ENCODE measurements around the gene TNIK. TPM values are rescaled to one million over a fixed set of nuclear protein-coding genes. Genes with fewer than 3 reads are reported as not detected.

Gene TNIK
- total RNA-seq, 2 experiments from 2014 or later = 32.1 to 39.2 TPM

DNA sequence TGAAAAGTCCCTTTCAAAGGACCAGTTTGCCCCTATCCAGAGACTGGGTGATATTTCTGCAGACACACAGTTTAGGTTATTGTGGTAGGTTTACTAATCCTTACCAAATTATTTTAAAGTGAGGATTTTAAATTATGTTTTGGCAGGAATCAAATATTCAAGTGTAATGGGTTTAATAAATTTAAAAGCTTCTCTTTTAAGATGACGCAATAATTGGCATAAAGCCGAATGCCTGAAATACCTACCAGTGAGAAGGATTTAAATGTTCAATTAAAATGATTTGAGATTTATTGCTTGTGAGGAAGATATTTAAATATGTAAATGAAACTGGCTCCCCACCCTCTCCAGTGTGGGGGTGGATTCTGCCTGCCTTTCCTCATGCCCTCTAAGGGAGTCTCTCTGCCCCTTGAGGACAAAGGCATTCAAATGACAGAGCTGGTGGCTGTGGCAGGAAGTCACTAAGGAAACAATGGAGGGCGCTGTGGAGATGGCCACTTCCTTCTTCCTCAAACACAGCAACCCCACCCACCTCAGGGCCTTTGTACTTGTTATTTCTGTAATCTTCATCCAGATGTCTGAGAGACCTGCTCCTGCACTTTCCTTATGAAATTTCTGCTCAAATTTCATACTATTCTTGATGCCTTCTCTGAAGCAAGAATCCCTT, 131.7 kb downstream of the TNIK start:
- ChIA-PET POLR2A (interaction anchor here (1.0 kb wide), 1 partner anchor 19 kb away, joined by 3 read pairs; no protein-coding TSS in a partner anchor), CTCF (interaction anchor here (0.7 to 2.5 kb wide), 20 partner anchors 9 to 237 kb away, joined by 3 to 13 read pairs (median 4); partner anchors contain the start of gene TNIK)
- peak; percentile 80 for DNase-seq
- Mint-ChIP-seq H3K27me3 (ENCODE audit: low read depth) (no peaks in the 10 kb centered on the region), H3K27ac (peak overlapping the region; percentile 60), H3K9me3 (ENCODE audit: insufficient read depth) (no peaks in the 10 kb centered on the region), H3K4me3 (peak overlapping the region; percentile 1), H3K4me1 (ENCODE audit: low read depth) (peaks cover 22% of the 10 kb centered on the region), H3K36me3 (ENCODE audit: low read depth) (peaks cover 7% of the 10 kb centered on the region)
- peak; percentile 91 for ATAC-seq

DNA sequence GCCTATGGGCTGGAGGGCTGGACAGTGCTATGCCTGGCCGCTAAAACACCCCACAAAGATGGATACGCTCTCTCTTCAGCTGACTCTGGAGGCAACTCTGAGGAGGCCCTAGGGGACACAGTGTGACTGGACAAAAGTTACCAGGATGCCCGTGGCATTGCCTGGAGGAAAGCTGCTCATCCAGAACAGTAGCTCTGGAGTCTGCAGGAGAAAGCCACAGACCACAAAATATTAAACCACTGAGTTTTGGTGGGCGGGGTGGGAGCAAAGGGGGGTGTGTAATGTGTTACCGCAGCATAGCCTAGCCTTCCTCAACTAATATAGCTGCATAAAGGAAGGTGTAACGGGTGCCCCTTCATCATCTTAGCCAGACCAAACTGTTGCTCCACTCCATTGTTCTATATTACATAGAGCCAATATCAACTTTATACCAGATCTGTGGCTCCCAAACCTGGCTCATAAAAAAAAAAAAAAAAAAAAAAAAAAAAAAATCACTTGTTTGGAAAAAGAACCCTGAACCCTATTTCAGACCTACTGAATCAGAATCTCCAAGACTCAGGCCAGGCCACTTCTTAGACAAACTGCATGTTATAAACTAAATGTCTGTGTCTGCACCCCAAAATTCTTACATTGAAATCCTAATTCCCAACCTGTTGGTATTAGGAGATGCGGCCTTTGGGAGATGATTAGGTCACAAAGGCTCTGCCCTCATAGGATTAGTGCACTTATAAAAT, 132.6 kb downstream of the TNIK start:
- DNase-seq = no peak
- no peak for ATAC-seq
- H3K9me3 Mint-ChIP-seq (ENCODE audit: insufficient read depth) = no peaks in the 10 kb centered on the region
- no peak overlapping the region for H3K27ac Mint-ChIP-seq
- H3K36me3 Mint-ChIP-seq (ENCODE audit: low read depth) = peaks cover 7% of the 10 kb centered on the region
- peaks cover 21% of the 10 kb centered on the region for H3K4me1 Mint-ChIP-seq (ENCODE audit: low read depth)
- POLR2A ChIA-PET = no interaction called here
- no peaks in the 10 kb centered on the region for H3K27me3 Mint-ChIP-seq (ENCODE audit: low read depth)
- H3K4me3 Mint-ChIP-seq = no peak overlapping the region
- CTCF ChIA-PET = interaction anchor here (0.9 to 2.5 kb wide), 11 partner anchors 10 to 140 kb away, joined by 3 to 13 read pairs (median 4); partner anchors contain the start of gene TNIK

DNA sequence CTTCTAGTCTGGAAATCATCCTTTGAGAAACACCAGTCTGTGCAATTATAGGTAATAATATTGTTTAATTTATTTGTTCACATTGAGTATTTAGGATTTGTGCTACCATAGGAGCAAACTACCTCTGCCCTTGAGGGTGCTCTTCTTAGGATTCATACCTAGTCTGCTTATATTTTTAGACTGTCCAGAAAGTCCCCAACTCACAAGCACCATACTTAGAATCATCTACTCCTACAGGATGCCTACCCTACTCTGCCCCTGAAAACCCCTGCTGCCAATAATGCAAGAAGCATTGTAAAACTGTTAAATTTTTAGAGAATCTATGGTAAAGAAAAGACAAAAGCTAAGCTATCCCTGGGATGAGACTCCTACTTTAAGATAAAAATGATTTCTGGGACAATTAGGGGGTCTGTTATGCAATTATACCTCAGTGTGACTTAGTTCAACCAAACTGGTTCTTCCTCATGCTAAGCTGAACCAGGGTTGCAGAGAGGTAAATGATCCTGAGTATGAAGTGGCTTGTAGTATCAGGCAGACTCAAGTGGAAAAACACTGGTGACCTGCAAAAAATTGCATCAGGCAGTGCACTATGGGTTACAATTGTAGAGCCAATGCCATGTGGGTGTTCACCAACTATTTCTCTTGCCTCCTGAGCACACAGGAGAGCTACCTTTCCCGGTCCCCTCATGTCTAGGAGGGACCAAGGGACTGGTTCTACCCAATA, 133.3 kb downstream of the TNIK start:
- Mint-ChIP-seq H3K4me3 (no peak overlapping the region), H3K4me1 (ENCODE audit: low read depth) (peaks cover 21% of the 10 kb centered on the region), H3K9me3 (ENCODE audit: insufficient read depth) (no peaks in the 10 kb centered on the region), H3K27ac (no peak overlapping the region), H3K36me3 (ENCODE audit: low read depth) (peaks cover 7% of the 10 kb centered on the region), H3K27me3 (ENCODE audit: low read depth) (no peaks in the 10 kb centered on the region)
- ChIA-PET CTCF (interaction anchor here (1.2 kb wide), 1 partner anchor 42 kb away, joined by 3 read pairs; no protein-coding TSS in a partner anchor), POLR2A (no interaction called here)
- ATAC-seq (no peak), DNase-seq (no peak)

DNA sequence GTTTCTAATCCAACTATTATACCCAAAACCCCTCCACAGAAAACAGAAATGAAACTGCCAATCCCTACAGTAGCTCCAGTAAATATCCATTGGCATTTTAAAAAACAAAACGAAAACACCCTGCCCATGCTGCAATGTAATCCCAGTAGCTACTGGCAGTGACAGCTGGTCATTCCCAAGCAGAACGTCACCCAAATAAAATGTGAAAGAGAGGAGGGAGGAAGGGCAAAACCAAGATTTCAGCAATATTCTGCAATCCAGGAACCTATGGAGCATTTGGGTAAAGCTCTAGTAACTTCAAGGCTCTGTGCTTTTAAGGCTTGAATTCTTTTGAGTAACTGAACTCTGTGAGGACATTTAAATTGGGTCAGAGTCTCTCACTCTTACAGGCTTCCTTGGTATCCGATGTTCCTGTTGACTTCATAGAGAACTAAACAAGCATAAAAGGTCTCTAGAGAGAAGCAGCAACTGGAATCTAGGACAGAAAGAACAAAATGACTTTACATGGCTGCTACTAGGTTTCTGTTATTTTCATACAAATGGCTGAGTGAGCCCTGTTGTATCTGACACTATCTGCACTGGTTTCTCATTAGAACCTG, 136.2 kb downstream of the TNIK start:
- ATAC-seq (no peak), DNase-seq (no peak)
- ChIA-PET POLR2A (interaction anchor here (1.0 kb wide), 1 partner anchor 137 kb away, joined by 4 read pairs; no protein-coding TSS in a partner anchor), CTCF (no interaction called here)
- H3K27ac Mint-ChIP-seq = no peak overlapping the region
- H3K4me1 Mint-ChIP-seq (ENCODE audit: low read depth) = peaks cover 13% of the 10 kb centered on the region
- no peaks in the 10 kb centered on the region for H3K27me3 Mint-ChIP-seq (ENCODE audit: low read depth)
- no peak overlapping the region for H3K4me3 Mint-ChIP-seq
- peaks cover 7% of the 10 kb centered on the region for H3K36me3 Mint-ChIP-seq (ENCODE audit: low read depth)
- H3K9me3 Mint-ChIP-seq (ENCODE audit: insufficient read depth) = no peaks in the 10 kb centered on the region

DNA sequence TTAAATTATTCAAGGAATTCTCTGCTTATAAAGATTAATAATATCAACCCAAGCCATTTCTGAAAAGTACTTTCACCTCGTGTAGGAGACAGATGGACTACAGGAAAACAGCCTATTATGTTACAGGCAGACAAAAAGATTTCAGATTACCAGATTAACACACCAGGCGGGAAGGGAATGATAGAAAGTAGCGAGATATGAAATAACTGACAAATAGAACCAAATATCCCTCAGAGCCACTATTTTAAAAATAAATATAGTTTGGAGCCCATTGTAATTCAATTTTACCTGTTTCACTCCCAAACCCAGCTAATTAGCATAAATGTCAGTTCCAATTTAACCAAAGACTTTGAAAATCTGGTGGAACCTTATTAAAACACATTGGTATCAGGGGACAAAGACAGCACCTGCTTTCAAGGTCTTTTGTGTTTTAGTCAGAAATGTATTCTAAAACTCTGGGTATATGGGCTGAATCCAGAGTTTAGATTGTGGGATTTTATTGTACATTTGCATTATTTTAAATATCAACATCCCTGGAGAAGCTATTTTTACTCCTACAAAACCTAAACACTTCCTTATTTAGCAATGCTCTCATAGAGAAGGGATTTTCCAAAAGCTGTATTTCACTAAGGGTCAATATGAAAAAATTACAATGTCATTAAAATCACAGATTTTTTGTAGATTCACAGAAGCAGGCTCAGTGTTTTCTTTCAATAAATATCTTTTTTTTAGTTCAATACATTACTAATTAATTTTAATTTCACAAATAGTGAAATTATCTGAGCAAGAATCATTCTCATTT, 138.4 kb downstream of the TNIK start:
- ChIA-PET POLR2A (no interaction called here), CTCF (no interaction called here)
- H3K4me1 Mint-ChIP-seq (ENCODE audit: low read depth) = no peaks in the 10 kb centered on the region
- no peak overlapping the region for H3K27ac Mint-ChIP-seq
- DNase-seq (no peak), ATAC-seq (no peak)
- no peak overlapping the region for H3K4me3 Mint-ChIP-seq
- peaks cover 2% of the 10 kb centered on the region for H3K36me3 Mint-ChIP-seq (ENCODE audit: low read depth)
- H3K27me3 Mint-ChIP-seq (ENCODE audit: low read depth) = no peaks in the 10 kb centered on the region
- H3K9me3 Mint-ChIP-seq (ENCODE audit: insufficient read depth) = no peaks in the 10 kb centered on the region

DNA sequence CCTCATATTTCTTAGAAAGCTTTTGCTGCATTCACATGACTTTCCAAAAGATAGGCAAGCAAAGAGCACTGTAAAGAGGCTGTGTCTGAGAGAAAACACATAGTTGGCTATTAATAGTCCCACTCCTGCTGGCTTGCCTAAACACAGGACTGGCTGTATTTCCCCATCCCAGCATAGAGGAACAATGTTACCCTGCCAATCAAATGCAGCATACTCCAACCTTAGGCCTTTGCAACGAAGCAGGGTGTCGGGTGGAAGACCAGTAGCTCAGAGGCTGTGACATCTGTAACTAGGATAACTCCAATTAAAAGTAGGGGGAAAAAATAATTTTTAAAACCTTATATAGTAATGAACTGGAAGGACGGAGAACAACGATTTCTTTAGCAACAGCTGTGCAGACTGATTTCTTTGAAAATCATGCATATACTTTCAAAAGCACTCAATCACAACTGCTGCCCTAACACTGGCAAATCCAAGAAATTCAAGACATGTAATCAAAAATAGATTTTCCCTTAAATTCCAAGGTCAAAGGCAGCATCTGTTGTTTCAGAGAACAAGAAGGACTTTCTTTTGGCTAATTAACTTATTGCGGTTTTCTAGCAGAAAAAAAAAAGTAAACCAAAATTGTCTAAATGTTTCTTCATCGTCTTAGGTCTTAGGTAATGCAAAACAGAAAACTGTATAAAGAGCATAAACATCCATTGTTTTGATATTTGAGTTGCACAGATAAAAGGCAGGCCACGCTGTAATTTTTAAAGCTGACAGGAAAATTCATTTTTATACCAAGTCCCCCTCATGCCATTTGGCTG, 139.3 kb downstream of the TNIK start:
- H3K27ac Mint-ChIP-seq = no peak overlapping the region

DNA sequence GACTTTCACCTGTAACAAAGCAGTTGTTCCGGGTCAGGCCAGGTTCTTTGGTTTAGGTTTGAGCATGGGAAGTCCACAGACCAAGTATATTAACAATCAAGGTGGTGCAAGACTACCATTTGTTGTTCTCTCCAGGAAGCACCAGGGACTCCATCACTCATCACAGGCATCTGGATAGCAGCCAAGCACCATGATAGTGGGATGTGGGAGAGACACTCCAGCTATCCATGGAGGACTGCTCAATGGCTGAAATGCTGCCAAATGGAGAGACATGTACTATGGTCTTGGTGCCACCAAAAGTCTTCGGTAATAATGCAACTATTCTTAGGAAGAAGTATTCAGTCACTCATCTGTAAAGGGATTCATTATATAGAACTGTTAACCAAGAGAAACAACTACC, 143.0 kb downstream of the TNIK start:
- Mint-ChIP-seq H3K27me3 (ENCODE audit: low read depth) (no peaks in the 10 kb centered on the region), H3K4me3 (no peak overlapping the region), H3K36me3 (ENCODE audit: low read depth) (no peaks in the 10 kb centered on the region), H3K9me3 (ENCODE audit: insufficient read depth) (no peaks in the 10 kb centered on the region), H3K27ac (no peak overlapping the region), H3K4me1 (ENCODE audit: low read depth) (peaks cover 6% of the 10 kb centered on the region)
- POLR2A ChIA-PET = no interaction called here
- DNase-seq (no peak), ATAC-seq (no peak)
- CTCF ChIA-PET = no interaction called here

More for the DNA sequence above, 139.3 kb downstream of the TNIK start:
- POLR2A ChIA-PET = no interaction called here
- DNase-seq (no peak), ATAC-seq (no peak)
- CTCF ChIA-PET = no interaction called here
- no peaks in the 10 kb centered on the region for H3K9me3 Mint-ChIP-seq (ENCODE audit: insufficient read depth)
- no peaks in the 10 kb centered on the region for H3K27me3 Mint-ChIP-seq (ENCODE audit: low read depth)
- no peak overlapping the region for H3K4me3 Mint-ChIP-seq
- H3K4me1 Mint-ChIP-seq (ENCODE audit: low read depth) = no peaks in the 10 kb centered on the region
- peaks cover 2% of the 10 kb centered on the region for H3K36me3 Mint-ChIP-seq (ENCODE audit: low read depth)

DNA sequence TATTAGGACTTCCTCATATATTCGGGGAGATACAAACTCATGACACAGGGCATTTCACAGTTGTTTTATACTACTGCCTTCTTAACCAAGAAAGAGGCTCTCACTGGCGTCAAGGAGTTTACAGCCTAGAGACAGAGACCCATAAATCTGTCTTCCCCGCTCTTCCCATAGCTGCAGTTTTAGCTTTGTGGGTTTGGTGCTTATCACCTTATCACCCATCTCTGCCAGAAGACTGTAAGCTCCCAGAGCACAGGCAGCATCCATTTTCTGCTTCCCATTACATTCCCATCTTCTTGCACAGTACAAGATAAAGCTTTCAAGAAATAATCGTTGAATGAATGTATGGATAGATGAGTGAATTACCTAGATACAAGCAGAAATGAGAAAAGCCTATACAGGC, 144.3 kb downstream of the TNIK start:
- ChIA-PET CTCF (interaction anchor here (1.5 kb wide), 1 partner anchor 250 kb away, joined by 4 read pairs; no protein-coding TSS in a partner anchor), POLR2A (no interaction called here)
- no peaks in the 10 kb centered on the region for H3K36me3 Mint-ChIP-seq (ENCODE audit: low read depth)
- H3K9me3 Mint-ChIP-seq (ENCODE audit: insufficient read depth) = no peaks in the 10 kb centered on the region
- H3K4me3 Mint-ChIP-seq = no peak overlapping the region
- no peaks in the 10 kb centered on the region for H3K27me3 Mint-ChIP-seq (ENCODE audit: low read depth)
- H3K4me1 Mint-ChIP-seq (ENCODE audit: low read depth) = peaks cover 16% of the 10 kb centered on the region
- H3K27ac Mint-ChIP-seq = no peak overlapping the region
- ATAC-seq (no peak), DNase-seq (no peak)

DNA sequence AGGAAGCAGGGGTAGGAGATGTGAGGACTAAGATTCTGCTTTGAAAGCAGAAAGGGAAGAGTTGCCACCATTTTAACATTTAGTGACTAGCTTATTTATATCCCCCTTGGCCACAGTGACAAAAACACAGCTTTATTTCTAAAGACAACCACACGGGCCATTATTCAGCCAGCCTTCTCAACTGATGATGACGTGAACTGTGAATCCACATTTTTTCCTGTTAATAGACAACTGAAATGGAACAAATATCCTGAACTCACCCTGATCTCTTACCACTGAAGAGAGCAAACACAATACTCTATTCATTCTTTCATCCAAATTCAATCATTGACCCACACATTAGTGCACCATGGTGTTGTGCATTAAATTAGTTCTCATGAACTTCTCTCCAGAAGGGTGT, 145.1 kb downstream of the TNIK start:
- ATAC-seq = no peak
- H3K27me3 Mint-ChIP-seq (ENCODE audit: low read depth) = no peaks in the 10 kb centered on the region
- H3K4me1 Mint-ChIP-seq (ENCODE audit: low read depth) = peaks cover 19% of the 10 kb centered on the region
- DNase-seq = no peak
- no peak overlapping the region for H3K4me3 Mint-ChIP-seq
- H3K9me3 Mint-ChIP-seq (ENCODE audit: insufficient read depth) = no peaks in the 10 kb centered on the region
- H3K36me3 Mint-ChIP-seq (ENCODE audit: low read depth) = no peaks in the 10 kb centered on the region
- ChIA-PET POLR2A (no interaction called here), CTCF (interaction anchor here (1.0 to 1.5 kb wide), 2 partner anchors 126 to 251 kb away, joined by 3 to 4 read pairs; no protein-coding TSS in a partner anchor)
- no peak overlapping the region for H3K27ac Mint-ChIP-seq

DNA sequence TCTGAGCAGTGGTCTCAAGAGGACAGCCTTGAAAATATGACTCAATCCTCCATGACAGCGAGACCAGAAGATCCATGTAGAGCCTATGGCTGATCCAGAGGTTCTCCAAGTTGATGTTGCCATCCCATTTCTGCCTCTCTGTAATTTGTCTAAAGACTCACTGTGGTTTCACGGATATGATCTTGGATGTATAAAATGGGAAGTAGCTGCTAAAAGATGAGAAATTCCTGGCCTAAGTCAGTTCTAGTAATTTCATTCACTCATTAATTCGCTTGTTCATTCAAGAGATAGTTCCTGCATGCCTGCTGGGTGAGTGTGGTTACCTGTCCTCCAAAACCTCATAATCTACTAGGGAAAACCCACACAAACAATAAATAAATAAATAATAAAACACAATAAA, 145.9 kb downstream of the TNIK start:
- CTCF ChIA-PET = interaction anchor here (1.0 kb wide), 1 partner anchor 125 kb away, joined by 3 read pairs; no protein-coding TSS in a partner anchor

More for the DNA sequence above, 145.9 kb downstream of the TNIK start:
- DNase-seq (no peak), ATAC-seq (no peak)
- Mint-ChIP-seq H3K9me3 (ENCODE audit: insufficient read depth) (no peaks in the 10 kb centered on the region), H3K27ac (peak overlapping the region; percentile 22), H3K4me1 (ENCODE audit: low read depth) (peaks cover 19% of the 10 kb centered on the region), H3K27me3 (ENCODE audit: low read depth) (no peaks in the 10 kb centered on the region), H3K4me3 (no peak overlapping the region), H3K36me3 (ENCODE audit: low read depth) (no peaks in the 10 kb centered on the region)
- POLR2A ChIA-PET = no interaction called here
